ENCODE measurements around the gene C7orf25.
"Not testable (repeated sequence)": the region's sequence is repeated elsewhere in the genome, so short reads cannot be mapped to it uniquely, and the experiment has no call there.

Gene C7orf25

GRCh38 chr7:42929449-42929848 is 17.6 kb upstream of the C7orf25 start:
- no peak for DNase-seq (ENCODE audit: low read depth in 3 of 3)

- no peak for DNase-seq (ENCODE audit: low read depth in 3 of 3)
These were observed 16.9 kb upstream of the C7orf25 start for GRCh38 chr7:42928754-42929153.

GRCh38 chr7:42926204-42926603 is 14.3 kb upstream of the C7orf25 start:
- DNase-seq (ENCODE audit: low read depth in 3 of 3) = no peak

GRCh38 chr7:42925630-42926029 is 13.8 kb upstream of the C7orf25 start:
- DNase-seq (ENCODE audit: low read depth in 3 of 3) = no peak

- no peak for DNase-seq (ENCODE audit: low read depth in 3 of 3)
These were observed 12.5 kb upstream of the C7orf25 start for GRCh38 chr7:42924223-42924838.

GRCh38 chr7:42922017-42922753 is 10.3 kb upstream of the C7orf25 start:
- DNase-seq (ENCODE audit: low read depth in 3 of 3) = no peak

- DNase-seq (ENCODE audit: low read depth in 3 of 3) = no peak
These were observed 3.5 kb upstream of the C7orf25 start for GRCh38 chr7:42915356-42915755.

GRCh38 chr7:42914421-42915045 is 2.7 kb upstream of the C7orf25 start:
- no peak for DNase-seq (ENCODE audit: low read depth in 3 of 3)

- no peak for DNase-seq (ENCODE audit: low read depth in 3 of 3)
These were observed 2.1 kb upstream of the C7orf25 start for GRCh38 chr7:42914009-42914408.

GRCh38 chr7:42913591-42913990 is 1.7 kb upstream of the C7orf25 start:
- DNase-seq (ENCODE audit: low read depth in 3 of 3) = no peak

GRCh38 chr7:42910306-42910705 is 1.6 kb downstream of the C7orf25 start:
- no peak for DNase-seq (ENCODE audit: low read depth in 3 of 3)

GRCh38 chr7:42907316-42907715 is 4.6 kb downstream of the C7orf25 start:
- no peak for DNase-seq (ENCODE audit: low read depth in 3 of 3)

GRCh38 chr7:42906181-42906580 is 5.7 kb downstream of the C7orf25 start:
- DNase-seq (ENCODE audit: low read depth in 3 of 3) = no peak

GRCh38 chr7:42902331-42902730 is 9.5 kb downstream of the C7orf25 start:
- no peak for DNase-seq (ENCODE audit: low read depth in 3 of 3)

- DNase-seq (ENCODE audit: low read depth in 3 of 3) = no peak
These were observed 11.0 kb downstream of the C7orf25 start for GRCh38 chr7:42900842-42901241.

- no peak for DNase-seq (ENCODE audit: low read depth in 3 of 3)
These were observed 18.3 kb downstream of the C7orf25 start for GRCh38 chr7:42893346-42894240.

- no peak for DNase-seq (ENCODE audit: low read depth in 3 of 3)
These were observed 24.9 kb downstream of the C7orf25 start for GRCh38 chr7:42886893-42887505.

- no peak for DNase-seq (ENCODE audit: low read depth in 3 of 3)
These were observed 25.7 kb downstream of the C7orf25 start for GRCh38 chr7:42886129-42886528.

GRCh38 chr7:42885183-42885582 is 26.7 kb downstream of the C7orf25 start:
- not testable (repeated sequence) for DNase-seq (ENCODE audit: low read depth in 3 of 3)

GRCh38 chr7:42883950-42884349 is 27.9 kb downstream of the C7orf25 start:
- DNase-seq (ENCODE audit: low read depth in 3 of 3) = no peak

GRCh38 chr7:42880392-42880791 is 31.5 kb downstream of the C7orf25 start:
- DNase-seq (ENCODE audit: low read depth in 3 of 3) = no peak

GRCh38 chr7:42878303-42878702 is 33.6 kb downstream of the C7orf25 start:
- no peak for DNase-seq (ENCODE audit: low read depth in 3 of 3)
